OCI-LY7 (cell line): ENCODE data around the gene HS3ST1.

ENCODE experiments used
- EZH2phosphoT487 ChIP-seq: fragments of 200-600 bp; sonication (generic); IDR thresholded peaks from 2 replicates; pipeline ENCODE4 v1.6.1; 2018; ENCODE audit warnings: low read depth, borderline replicate concordance, mild to moderate bottlenecking, mixed run types, antibody characterized with exemption, low read length, moderate library complexity, mixed read lengths
- TF ChIP-seq, protein P1 (sequence below): fragments of 200-600 bp; sonication (generic); conservative IDR thresholded peaks from 2 replicates; pipeline ENCODE4 v1.5.1; 2014; ENCODE audit warnings: mild to moderate bottlenecking, antibody characterized with exemption, low read length, moderate library complexity, mixed read lengths

- TF ChIP-seq, protein P1, sequence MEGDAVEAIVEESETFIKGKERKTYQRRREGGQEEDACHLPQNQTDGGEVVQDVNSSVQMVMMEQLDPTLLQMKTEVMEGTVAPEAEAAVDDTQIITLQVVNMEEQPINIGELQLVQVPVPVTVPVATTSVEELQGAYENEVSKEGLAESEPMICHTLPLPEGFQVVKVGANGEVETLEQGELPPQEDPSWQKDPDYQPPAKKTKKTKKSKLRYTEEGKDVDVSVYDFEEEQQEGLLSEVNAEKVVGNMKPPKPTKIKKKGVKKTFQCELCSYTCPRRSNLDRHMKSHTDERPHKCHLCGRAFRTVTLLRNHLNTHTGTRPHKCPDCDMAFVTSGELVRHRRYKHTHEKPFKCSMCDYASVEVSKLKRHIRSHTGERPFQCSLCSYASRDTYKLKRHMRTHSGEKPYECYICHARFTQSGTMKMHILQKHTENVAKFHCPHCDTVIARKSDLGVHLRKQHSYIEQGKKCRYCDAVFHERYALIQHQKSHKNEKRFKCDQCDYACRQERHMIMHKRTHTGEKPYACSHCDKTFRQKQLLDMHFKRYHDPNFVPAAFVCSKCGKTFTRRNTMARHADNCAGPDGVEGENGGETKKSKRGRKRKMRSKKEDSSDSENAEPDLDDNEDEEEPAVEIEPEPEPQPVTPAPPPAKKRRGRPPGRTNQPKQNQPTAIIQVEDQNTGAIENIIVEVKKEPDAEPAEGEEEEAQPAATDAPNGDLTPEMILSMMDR: no peak
- no peak for TF ChIP-seq EZH2phosphoT487
These were observed 60.0 kb downstream of the HS3ST1 start for GRCh38 chr4:11368701-11369115.
